Fibroblast of pulmonary artery (primary cell): ENCODE measurements around the gene CNOT4.

Experiments
- DNase-seq: peaks from one replicate; pipeline ENCODE4 v3.0.0-alpha.2; 2010; ENCODE audit warnings: low read depth
- H3K4me3 ChIP-seq: replicated peaks from 2 replicates; pipeline ENCODE4 v1.5.1; 2011; ENCODE audit warnings: low read depth, mild to moderate bottlenecking, control low read depth, low read length, moderate library complexity
- CTCF ChIP-seq: IDR thresholded peaks from 2 replicates; pipeline ENCODE4 v1.5.1; 2011; ENCODE audit warnings: mild to moderate bottlenecking, control low read depth, low read length, inconsistent platforms; ENCODE audit errors: missing control alignments

CNOT4 gene

GRCh38 chr7:135441791-135442190 lies 68.1 kb downstream of the CNOT4 start:
- no peak overlapping the region for H3K4me3 ChIP-seq
- no peak for TF ChIP-seq CTCF
- peak; percentile 45 for DNase-seq

GRCh38 chr7:135434047-135434446 lies 75.9 kb downstream of the CNOT4 start:
- H3K4me3 ChIP-seq = no peak overlapping the region
- no peak for TF ChIP-seq CTCF
- no peak for DNase-seq

- H3K4me3 ChIP-seq = no peak overlapping the region
- no peak for TF ChIP-seq CTCF
Observed at GRCh38 chr7:135430626-135431025, 79.3 kb downstream of the CNOT4 start.

GRCh38 chr7:135428879-135429278 lies 81.0 kb downstream of the CNOT4 start:
- no peak for TF ChIP-seq CTCF
- no peak for DNase-seq
- no peak overlapping the region for H3K4me3 ChIP-seq

More at GRCh38 chr7:135430626-135431025, 79.3 kb downstream of the CNOT4 start:
- no peak for DNase-seq

- no peak for DNase-seq
- no peak overlapping the region for H3K4me3 ChIP-seq
- TF ChIP-seq CTCF = no peak
Observed at GRCh38 chr7:135428011-135428410, 81.9 kb downstream of the CNOT4 start.

GRCh38 chr7:135427166-135427565 lies 82.7 kb downstream of the CNOT4 start:
- no peak for DNase-seq
- no peak for TF ChIP-seq CTCF
- no peak overlapping the region for H3K4me3 ChIP-seq

- no peak for DNase-seq
- no peak overlapping the region for H3K4me3 ChIP-seq
- no peak for TF ChIP-seq CTCF
Observed at GRCh38 chr7:135425036-135425435, 84.9 kb downstream of the CNOT4 start.
